GM18858 (cell line): Measurements from ENCODE around the gene ZMYND10.

Experiments
- ATAC-seq: cut with Tn5 transposase; IDR thresholded peaks from one replicate; pipeline ENCODE4 v1.9.1; 2021; ENCODE audit not compliant: unreplicated experiment

Gene ZMYND10

DNA sequence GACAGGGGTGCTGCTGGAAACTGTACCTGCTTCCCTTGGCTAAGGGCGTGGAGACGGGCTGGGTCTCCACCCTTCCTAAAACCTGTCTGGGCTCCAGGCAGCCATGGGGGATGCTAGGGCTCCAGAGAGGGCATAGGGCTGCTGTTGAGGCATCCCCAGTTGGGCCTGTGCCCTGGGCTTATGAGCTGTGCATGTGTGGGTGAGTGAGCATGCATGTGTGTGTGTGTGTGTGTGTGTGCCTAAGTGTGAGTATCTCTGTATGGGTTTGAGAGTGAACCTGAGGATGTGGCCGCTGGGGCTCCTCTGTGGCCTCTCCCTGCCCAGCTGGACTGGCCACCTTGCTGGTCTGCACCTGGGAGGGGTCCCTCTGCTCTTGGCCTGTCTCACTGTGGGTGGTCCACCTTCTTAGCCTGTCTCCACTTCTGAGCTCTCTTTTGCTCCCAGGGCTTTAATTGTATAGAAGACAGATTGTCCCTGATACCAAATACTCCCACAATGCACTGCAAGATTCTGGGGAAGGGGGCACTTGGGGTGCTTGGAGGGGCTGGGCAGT is 25.7 kb upstream of the ZMYND10 start:
- ATAC-seq, result no peak

DNA sequence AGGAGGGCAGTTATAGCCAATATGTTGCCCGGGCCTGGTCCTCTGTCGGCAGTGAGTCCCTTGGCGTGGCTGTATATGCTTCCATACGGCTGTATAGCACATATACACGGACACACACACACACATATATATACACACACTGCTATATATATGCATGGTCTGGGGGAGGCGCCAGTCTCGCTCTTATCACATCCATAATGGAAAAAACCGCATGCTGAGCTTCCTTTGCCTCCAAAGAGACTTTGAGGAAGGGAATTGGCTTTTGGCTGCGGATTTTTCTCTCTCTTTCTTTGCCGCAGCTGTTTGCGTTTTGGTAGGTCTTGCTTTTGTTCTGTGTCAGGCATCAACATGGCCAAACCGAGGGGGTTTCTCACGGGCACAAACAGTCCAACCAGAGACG is 25.1 kb upstream of the ZMYND10 start:
- no peak for ATAC-seq

GRCh38 chr3:50369012-50369670 is 23.6 kb upstream of the ZMYND10 start:
- ATAC-seq, result no peak

- ATAC-seq, result no peak
Measured at GRCh38 chr3:50365842-50366220, 20.3 kb upstream of the ZMYND10 start.

GRCh38 chr3:50365080-50365841 is 19.7 kb upstream of the ZMYND10 start:
- peak; percentile 60 for ATAC-seq

GRCh38 chr3:50364573-50365079 is 19.1 kb upstream of the ZMYND10 start:
- no peak for ATAC-seq

GRCh38 chr3:50359760-50360110 is 14.2 kb upstream of the ZMYND10 start:
- ATAC-seq, result no peak

DNA sequence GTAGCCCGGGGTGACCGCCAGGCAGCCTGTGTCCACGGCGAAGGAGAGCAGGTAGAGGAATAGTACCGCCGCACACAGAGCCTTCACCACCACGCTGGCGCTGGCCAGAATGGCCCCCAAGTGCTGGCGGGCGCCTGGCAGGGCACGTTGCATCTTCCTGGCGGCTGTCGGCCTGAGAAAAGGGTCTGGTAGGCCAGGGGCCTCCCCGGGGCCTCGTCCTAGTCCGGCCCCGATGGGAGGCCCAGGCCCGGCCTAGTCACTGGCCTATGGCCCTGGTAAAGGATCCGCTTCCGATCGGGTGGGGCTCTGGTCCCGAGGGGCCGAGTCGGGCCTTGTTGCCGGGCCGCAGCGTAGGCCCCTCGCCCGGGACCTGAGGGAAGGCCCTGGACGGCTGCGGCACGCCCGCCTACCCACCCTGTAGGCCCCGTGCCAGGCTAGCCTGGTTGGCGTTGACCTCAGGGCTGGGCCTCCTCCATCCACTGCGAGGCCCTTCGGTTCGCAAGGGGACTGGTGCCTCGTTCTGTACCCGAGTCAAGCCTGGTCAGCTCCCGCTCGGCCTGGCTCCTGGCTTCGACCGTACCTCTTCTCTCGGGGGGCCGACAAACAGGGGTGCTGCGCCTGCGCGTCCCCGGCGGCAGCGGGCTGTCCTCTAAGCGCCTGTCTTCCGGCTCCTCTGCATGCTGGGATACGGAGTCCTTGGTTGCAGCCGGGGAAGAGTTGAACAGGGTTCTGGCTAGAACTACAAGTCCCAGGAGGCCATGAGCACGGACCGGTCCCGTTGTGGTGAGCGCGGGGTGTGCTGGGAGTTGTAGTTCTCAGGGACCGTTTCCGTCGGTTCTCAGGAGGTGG is 13.6 kb upstream of the ZMYND10 start, which contains the start of gene TMEM115:
TSS of gene TMEM115 (minus strand) at position 611 of the 849 bp plus-strand sequence. CDS start at position 153, 458 bp downstream.
- peak; percentile 92 for ATAC-seq

- ATAC-seq, result no peak
Measured at GRCh38 chr3:50358355-50358910, 12.9 kb upstream of the ZMYND10 start.

- no peak for ATAC-seq
Measured at GRCh38 chr3:50357481-50357880, 11.9 kb upstream of the ZMYND10 start.

DNA sequence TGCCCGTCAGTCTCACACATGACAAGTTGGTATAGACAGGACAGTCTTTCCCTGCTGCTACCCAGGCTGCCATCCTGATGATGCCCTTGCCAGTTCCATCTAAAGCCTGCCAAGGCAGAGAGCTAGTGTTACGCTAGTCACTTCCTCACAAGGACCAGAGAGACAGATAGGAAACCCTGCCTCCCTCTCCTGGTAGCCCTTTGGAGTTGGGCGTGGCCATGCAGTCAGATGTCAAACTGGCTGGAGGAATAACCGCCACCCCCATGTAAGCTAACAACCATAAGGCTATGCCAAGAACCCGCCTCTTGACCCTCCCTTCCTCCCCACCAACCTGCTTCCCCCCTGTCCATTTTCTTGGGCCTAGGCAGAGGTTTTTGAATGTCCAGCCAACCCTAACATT is 11.0 kb upstream of the ZMYND10 start:
- no peak for ATAC-seq

GRCh38 chr3:50355829-50356552 is 10.5 kb upstream of the ZMYND10 start:
- ATAC-seq, result no peak

DNA sequence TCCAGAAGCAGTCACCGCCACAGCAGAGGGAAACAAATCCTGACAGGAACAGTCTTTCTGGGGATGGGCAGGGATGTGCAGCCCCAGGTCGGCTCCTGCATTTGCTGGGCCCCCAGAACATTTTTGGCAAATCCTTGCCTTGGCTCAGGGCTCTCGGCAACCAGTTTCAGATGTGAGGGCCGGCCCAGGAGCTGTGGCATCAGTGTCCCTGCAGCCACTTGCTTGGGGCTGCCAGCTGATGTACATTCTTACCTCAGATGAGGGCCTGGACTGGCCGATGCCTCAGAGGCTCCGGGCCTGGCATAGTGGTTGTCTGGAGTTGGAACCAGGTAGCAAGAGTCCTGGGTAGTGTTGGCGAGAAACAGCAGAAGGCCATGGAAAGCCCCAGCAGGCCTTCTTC is 9.3 kb upstream of the ZMYND10 start:
- ATAC-seq, result no peak

GRCh38 chr3:50354186-50354764 is 8.7 kb upstream of the ZMYND10 start:
- no peak for ATAC-seq

DNA sequence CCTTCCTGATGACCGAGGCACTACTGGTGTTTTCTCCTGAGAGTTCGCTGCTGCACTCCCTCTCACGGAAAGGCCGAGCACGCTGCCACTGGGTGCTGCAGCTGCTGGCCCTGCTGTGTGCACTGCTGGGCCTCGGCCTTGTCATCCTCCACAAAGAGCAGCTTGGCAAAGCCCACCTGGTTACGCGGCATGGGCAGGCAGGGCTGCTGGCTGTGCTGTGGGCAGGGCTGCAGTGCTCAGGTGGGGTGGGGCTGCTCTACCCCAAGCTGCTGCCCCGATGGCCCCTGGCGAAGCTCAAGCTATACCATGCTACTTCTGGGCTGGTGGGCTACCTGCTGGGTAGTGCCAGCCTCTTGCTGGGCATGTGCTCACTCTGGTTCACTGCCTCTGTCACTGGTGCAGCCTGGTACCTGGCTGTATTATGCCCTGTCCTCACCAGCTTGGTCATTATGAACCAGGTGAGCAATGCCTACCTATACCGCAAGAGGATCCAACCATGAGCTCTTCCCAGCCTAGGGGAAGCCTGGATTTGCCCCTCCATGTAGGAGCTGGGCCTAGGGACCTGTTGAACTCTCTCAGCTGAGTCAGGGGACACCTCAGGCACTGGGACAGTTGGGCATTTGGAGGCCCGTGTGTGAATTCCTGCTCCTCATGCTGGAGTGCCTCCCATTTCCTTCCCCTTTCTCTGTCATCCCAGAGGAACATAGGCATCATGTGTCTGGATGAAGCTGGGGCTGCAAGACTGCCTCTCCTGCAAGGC is 7.9 kb upstream of the ZMYND10 start:
- ATAC-seq, result no peak

- ATAC-seq, result no peak
Measured at GRCh38 chr3:50352781-50353180, 7.2 kb upstream of the ZMYND10 start.

- no peak for ATAC-seq
Measured at GRCh38 chr3:50351323-50351697, 5.8 kb upstream of the ZMYND10 start.

DNA sequence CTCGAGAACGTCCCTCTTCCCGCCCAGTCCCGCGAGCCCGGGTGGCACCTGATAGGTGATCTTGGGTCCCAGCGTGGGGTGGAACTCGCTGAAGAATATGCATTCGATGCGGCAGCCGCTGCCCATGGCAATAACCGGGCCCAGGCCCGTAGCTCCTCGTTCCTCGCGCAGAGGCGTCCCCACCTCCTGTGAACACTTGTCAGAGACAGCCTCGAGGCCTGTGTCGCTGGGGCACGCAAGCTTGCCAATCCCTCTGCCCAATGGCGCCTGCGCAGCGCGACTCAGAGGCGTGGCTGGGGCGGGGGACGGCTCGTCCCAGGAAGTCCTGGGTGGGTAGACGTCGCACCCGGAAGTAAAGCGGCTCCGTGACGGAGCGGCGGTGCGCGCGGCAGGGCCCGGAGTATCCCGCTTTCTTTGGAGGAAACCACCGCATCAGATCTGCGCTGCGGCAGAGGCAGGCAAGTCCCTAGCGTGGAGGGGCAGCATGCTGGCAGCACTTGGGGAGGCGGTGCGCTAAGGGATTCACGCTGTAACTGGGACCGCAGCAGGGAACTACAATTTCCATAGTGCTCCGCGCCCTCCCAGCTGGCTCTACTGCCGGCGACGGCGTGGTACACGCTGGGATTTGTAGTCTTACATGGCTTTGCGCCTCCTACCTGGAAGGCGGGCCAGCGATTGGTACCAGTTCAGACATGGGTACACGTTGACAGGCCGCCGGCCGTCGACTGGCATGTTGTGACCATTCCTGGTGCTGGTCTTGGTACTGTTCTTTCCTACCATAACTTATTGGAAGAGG is 5.2 kb upstream of the ZMYND10 start, which contains the start of the genes CYB561D2 and NPRL2:
TSS of gene CYB561D2 (plus strand) at position 336 of the 796 bp plus-strand sequence. CDS start 572 bp downstream, outside the sequence.
TSS of gene NPRL2 (minus strand) at position 249 of the 796 bp plus-strand sequence. CDS start at position 126, 123 bp downstream.
- ATAC-seq, result peak; percentile 69
